ENCODE data around the gene C6orf15.

Gene C6orf15

GRCh38 chr6:31114541-31114878 lies 2.1 kb upstream of the C6orf15 start, which contains the start of gene PSORS1C1:
Gene PSORS1C1 (plus strand): TSS chr6:31114800. CDS start chr6:31129633, 14,833 bp downstream.
- no peak within 1 kb of the TSS for H3K4me3 ChIP-seq (ENCODE audit: low read length)
- DNase-seq (ENCODE audit: low read depth, low spot score), result no peak

- no peak overlapping the region for H3K4me3 ChIP-seq (ENCODE audit: low read length)
- no peak for DNase-seq (ENCODE audit: low read depth, low spot score)
These were observed 1.6 kb upstream of the C6orf15 start for GRCh38 chr6:31113861-31114540.

GRCh38 chr6:31111712-31112111 lies 663 bp downstream of the C6orf15 start:
- H3K4me3 ChIP-seq (ENCODE audit: low read length), result no peak overlapping the region
- DNase-seq (ENCODE audit: low read depth, low spot score), result no peak

- no peak for DNase-seq (ENCODE audit: low read depth, low spot score)
These were observed 1.4 kb downstream of the C6orf15 start for GRCh38 chr6:31110825-31111582.

GRCh38 chr6:31107052-31107451 lies 5.3 kb downstream of the C6orf15 start:
- H3K4me3 ChIP-seq (ENCODE audit: low read length), result no peak overlapping the region
- DNase-seq (ENCODE audit: low read depth, low spot score), result no peak

More at GRCh38 chr6:31110825-31111582, 1.4 kb downstream of the C6orf15 start:
- H3K4me3 ChIP-seq (ENCODE audit: low read length), result no peak overlapping the region

- DNase-seq (ENCODE audit: low read depth, low spot score), result no peak
- H3K4me3 ChIP-seq (ENCODE audit: low read length), result no peak overlapping the region
These were observed 9.2 kb downstream of the C6orf15 start for GRCh38 chr6:31103136-31103535.

- DNase-seq (ENCODE audit: low read depth, low spot score), result no peak
- no peak overlapping the region for H3K4me3 ChIP-seq (ENCODE audit: low read length)
These were observed 13.9 kb downstream of the C6orf15 start for GRCh38 chr6:31098449-31098938.

GRCh38 chr6:31096656-31097055 lies 15.7 kb downstream of the C6orf15 start:
- no peak for DNase-seq (ENCODE audit: low read depth, low spot score)
- H3K4me3 ChIP-seq (ENCODE audit: low read length), result no peak overlapping the region

- no peak for DNase-seq (ENCODE audit: low read depth, low spot score)
These were observed 16.2 kb downstream of the C6orf15 start for GRCh38 chr6:31096215-31096614.

GRCh38 chr6:31094389-31094881 lies 17.9 kb downstream of the C6orf15 start:
- peak; percentile 68 for DNase-seq (ENCODE audit: low read depth, low spot score)
- H3K4me3 ChIP-seq (ENCODE audit: low read length), result no peak overlapping the region

More at GRCh38 chr6:31096215-31096614, 16.2 kb downstream of the C6orf15 start:
- no peak overlapping the region for H3K4me3 ChIP-seq (ENCODE audit: low read length)

GRCh38 chr6:31092769-31093505 lies 19.4 kb downstream of the C6orf15 start:
- DNase-seq (ENCODE audit: low read depth, low spot score), result no peak
- H3K4me3 ChIP-seq (ENCODE audit: low read length), result no peak overlapping the region

- no peak overlapping the region for H3K4me3 ChIP-seq (ENCODE audit: low read length)
- no peak for DNase-seq (ENCODE audit: low read depth, low spot score)
These were observed 20.1 kb downstream of the C6orf15 start for GRCh38 chr6:31092238-31092637.

- no peak overlapping the region for H3K4me3 ChIP-seq (ENCODE audit: low read length)
- DNase-seq (ENCODE audit: low read depth, low spot score), result no peak
These were observed 20.7 kb downstream of the C6orf15 start for GRCh38 chr6:31091680-31092079.

GRCh38 chr6:31090973-31091364 lies 21.4 kb downstream of the C6orf15 start:
- no peak overlapping the region for H3K4me3 ChIP-seq (ENCODE audit: low read length)
- DNase-seq (ENCODE audit: low read depth, low spot score), result no peak

- H3K4me3 ChIP-seq (ENCODE audit: low read length), result no peak overlapping the region
- DNase-seq (ENCODE audit: low read depth, low spot score), result no peak
These were observed 22.0 kb downstream of the C6orf15 start for GRCh38 chr6:31090275-31090972.

- no peak overlapping the region for H3K4me3 ChIP-seq (ENCODE audit: low read length)
- DNase-seq (ENCODE audit: low read depth, low spot score), result peak; percentile 74
These were observed 24.8 kb downstream of the C6orf15 start for GRCh38 chr6:31087494-31088089.

GRCh38 chr6:31086788-31087440 lies 25.5 kb downstream of the C6orf15 start:
- H3K4me3 ChIP-seq (ENCODE audit: low read length), result no peak overlapping the region
- DNase-seq (ENCODE audit: low read depth, low spot score), result no peak

GRCh38 chr6:31083742-31084354 lies 28.5 kb downstream of the C6orf15 start:
- H3K4me3 ChIP-seq (ENCODE audit: low read length), result no peak overlapping the region
- DNase-seq (ENCODE audit: low read depth, low spot score), result peak; percentile 58
